HG02759 (cell line): Measurements from ENCODE around the gene COPS7B.
"Not testable (repeated sequence)": the region's sequence is repeated elsewhere in the genome, so short reads cannot be mapped to it uniquely, and the experiment has no call there.

Experiments
- ATAC-seq: cut with Tn5 transposase; IDR thresholded peaks from one replicate; pipeline ENCODE4 v1.9.1; 2021; ENCODE audit warnings: mild to moderate bottlenecking, moderate library complexity; ENCODE audit not compliant: unreplicated experiment

Gene COPS7B

DNA sequence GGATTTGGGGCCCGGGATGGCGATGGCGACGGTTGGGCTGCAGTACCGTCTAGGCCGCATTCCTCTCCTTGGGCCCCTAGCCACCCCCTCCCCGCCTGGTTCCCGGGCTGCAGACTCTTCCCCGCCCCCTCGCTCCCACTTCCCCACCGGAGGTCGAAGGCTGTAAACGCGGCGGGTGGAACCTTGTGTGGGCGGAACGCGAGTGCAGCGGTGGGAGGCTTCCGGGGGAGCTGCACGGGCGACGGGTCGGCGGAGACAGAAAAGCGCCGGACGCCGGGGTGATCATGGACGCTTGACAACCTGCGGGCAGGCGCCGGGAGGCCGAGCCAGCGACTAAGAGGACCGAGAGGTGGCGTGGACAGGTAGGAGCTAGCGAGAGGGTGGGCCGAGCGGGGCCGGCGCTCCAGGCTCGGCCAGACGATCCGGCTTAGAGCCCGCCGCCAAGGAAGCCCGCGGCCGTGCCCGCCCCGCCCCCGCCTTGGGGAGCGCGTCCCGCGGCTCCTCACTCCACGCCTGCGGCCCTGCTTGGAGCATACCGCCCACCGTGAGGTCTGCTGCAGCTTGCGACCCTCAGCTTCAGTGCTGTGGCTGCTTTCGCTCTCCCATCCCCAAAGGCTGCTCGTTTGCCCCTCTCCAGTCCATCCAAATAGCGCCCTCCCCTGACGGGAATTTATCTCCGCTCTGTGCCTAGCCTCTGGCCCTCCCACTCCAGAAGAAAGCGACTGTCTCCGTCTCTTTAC is at the start of gene COPS7B:
Gene COPS7B, plus strand, starts transcription at position 269 of the 740 bp plus-strand sequence. CDS start 2,126 bp downstream, outside the sequence.
- ATAC-seq: peak; percentile 68

DNA sequence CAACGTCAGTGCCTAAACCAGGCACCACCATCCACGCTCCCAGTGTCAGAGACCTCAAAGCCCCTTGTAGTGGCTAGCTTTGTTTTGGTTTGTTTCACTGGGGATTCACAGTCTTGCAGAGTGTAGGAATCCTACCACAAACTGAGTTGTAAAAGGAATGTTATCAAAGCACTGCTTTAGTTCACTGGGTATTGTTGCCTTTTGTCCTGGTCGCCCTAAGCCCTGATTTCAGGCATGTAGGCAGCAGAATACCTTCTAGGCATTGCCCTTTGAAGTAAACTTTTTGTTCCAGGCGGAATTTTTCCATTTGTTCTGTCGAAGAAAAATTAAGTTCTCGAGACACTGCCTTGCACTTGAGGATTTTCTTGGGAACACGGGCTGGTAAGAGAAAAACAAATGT is 48.5 kb upstream of the COPS7B start:
- ATAC-seq: no peak

DNA sequence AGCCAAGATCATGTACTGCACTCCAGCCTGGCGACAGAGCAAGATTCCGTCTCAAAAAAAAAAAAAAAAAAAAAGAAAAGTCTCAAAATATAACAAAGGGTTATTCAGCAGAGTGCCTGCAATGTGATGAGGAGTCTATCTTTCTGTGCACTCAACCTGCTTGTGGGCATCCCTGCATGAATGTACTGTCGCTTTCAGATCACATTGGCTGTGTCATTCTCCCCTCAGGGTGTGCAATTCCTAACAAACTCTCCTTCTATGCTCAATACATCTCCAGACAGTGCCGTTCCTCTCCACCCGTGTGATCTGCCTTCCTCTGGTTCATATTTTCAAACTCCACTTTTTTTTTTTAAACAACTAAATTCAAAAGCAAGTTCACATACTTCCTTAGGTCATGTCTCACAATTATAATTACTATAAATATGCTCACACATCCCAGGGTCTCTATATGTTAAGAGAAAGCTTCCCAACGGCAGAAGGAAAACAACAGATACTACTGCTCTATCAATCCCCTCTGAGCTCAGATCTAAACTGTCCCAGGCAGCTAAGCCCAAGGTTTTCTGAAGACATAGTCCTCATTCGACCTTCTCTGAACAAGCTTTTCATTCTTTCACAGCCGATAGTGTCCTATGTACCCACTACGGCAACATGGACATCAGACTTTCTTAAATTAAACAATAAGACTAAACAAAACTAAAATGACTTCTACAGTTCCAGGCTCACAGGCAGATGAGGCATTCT is 42.7 kb upstream of the COPS7B start:
- no peak for ATAC-seq

DNA sequence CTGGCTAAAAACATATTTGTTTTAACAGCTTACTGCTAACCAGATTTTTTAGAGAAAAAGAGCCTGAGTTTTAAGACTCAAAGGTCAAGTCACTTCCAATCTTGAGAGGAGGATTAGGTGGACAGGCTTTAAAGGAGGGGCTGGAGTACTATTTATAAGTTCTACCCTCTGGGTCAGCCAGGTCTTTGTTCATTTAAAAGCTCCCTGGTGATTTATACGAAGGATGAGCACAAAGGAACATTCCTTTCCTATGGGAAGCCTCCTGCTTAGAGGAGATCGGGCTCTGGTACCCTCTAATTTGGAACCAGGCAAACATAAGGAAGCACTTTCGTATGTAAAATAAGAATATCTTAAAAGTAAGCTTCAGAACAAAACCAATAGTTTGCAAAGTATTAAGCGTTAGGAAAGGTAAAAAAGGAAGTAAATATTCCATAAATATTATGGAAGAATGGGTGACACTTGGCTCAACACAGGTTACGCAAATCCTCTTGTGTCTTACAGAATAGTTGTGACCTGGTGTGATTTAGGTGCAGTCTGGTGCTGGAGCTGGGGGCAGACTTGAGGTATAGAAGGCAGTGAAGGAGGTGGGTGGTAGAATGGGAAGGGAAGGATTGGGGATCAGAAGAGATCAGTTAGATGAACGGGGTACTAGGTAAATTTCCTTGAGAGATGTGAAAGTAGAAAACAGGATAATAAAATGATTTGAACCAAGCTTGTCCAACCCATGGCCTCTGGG is 40.8 kb upstream of the COPS7B start:
- no peak for ATAC-seq

DNA sequence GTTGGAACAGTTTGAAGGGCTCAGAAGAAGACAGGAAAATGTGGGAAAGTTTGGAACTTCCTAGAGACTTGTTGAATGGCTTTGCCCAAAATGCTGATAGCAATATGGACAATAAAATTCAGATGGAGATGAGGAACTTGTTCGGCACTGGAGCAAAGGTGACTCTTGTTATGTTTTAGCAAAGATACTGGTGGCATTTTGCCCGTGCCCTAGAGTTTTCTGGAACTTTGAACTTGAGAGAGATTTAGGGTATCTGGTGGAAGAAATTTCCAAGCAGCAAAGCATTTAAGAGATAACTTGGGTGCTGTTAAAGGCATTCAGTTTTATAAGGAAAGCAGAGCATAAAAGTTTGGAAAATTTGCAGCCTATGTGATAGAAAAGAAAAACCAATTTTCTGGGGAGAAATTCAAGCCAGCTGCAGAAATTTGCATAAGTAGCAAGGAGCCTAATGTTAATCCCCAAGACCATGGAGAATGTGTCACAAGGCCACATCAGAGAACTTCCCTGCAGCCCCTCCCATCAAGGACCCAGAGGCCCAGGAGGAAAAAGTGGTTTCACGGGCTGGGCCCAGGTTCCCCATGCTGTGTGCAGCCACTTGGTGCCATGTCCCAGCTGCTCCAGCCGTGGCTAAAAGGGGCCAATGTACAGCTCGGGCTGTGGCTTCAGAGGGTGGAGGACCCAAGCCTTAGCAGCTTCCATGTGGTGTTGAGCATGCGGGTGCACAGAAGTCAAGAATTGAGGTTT is 37.9 kb upstream of the COPS7B start:
- ATAC-seq: not testable (repeated sequence)

DNA sequence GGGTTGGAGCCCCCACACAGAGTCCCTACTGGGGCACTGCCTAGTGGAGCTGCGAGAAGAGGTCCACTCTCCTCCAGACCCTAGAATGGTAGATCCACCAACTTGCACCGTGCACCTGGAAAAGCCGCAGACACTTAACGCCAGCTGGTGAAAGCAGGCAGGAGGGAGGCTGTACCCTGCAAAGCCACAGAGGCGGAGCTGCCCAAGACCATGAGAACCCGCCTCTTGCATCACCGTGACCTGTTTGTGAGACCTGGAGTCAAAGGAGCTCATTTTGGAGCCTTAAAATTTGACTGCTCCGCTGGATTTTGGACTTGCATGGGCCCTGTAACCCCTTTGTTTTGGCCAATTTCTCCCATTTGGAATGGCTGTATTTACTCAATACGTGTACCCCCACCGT is 37.2 kb upstream of the COPS7B start:
- not testable (repeated sequence) for ATAC-seq

DNA sequence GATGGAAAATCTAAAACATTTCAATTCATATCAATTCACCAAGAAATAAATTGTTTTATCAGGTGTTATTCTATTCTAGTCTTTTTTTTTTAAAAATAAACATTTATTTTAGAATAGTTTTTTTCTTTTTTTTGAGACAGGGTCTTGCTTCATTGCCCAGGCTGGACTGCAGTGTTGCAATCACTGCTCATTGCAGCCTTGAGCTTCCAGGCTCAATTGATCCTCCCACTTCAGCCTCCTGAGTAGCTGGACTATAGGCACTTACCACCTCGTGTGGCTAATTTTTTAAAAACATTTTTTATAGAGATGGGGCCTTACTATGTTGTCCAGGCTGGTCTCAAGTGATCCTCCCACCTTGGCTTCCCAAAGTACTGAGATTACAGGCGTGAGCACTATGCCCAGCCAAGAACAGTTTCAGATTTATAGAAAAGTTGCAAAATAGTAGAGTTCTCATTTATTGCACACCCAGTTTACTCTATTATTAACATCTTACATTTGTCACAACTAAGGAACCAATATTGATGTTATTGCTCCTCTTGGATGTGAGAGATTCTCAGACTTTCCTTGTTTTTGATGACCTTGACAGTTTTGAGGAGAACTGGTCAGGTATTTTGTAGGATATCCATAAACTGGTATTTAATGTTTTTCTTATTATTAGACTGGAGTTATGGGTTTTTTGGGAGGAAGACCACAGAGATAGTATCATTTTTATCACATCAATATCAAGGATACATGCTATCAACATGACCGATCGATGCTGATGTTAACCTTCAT is 35.0 kb upstream of the COPS7B start:
- no peak for ATAC-seq

DNA sequence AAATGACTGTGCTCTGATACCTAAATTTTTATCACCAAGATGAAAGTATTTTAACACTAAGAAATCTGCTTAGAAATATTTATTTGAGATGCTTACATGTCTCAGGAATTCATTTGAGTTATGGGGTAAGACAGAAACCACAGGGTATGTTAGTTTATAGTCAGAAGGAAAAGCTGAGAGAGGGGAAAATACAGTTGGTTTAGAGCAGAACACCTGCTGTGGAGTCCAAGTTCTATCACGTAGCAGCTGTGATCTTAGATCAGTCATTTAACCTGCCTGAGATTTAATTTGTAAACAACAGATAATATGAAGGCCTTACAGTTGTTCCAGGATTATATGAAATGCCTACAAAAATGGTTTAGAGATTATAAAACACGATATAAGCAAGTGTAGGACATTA is 34.2 kb upstream of the COPS7B start:
- no peak for ATAC-seq

DNA sequence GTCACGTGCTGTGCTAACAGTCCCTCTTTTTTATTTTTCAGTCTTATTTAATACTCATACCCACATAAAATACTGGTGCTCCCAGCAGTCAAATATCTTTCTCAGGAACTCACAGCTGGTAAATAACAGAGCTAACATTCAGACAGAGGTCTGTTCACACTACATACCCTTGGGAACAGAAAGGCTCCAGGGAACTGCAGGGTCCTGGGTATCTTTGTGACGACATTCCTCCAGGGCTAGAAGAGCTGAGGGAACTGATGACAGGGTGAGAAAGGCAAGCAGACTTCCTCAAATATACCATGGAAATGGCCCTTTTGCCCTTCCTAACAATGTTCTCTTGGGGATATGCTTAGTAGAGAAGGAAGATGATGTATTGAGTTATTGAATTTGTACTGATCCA is 24.5 kb upstream of the COPS7B start:
- no peak for ATAC-seq

DNA sequence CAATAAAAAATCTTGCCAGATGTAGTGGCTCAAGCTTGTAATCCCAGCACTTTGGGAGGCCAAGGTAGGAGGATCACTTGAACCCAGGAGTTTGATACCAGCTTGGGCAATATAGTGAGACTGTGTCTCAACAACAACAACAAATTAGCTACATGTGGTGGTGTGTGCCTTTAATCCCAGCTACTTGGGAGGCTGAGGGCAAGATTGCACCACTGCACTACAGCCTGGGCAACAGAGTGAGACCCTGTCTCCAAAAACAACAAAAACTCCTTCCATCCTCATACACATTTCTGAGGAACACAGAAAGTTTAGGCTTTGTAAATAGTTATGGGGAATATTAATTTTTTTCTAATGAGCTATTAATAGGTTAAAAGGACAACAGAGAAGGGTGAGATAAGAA is 22.1 kb upstream of the COPS7B start:
- no peak for ATAC-seq

DNA sequence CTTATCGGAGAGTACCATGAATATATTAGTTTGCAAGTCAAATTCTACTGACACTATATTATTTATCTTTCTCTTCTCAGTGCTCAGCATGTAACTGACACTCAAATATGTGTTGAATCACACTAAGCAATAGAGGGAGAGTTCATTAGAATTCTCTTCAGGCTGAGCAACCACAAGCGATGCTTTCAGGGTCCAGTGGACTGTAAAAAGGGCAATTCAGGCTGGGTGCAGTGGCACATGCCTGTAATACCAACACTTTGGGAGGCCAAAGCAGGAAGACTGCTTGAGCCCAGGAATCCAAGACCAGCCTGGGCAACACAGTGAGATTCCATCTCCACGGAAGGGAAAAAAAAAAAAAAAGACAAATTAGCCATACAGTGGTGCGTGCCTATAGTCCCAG is 21.5 kb upstream of the COPS7B start:
- ATAC-seq: no peak

DNA sequence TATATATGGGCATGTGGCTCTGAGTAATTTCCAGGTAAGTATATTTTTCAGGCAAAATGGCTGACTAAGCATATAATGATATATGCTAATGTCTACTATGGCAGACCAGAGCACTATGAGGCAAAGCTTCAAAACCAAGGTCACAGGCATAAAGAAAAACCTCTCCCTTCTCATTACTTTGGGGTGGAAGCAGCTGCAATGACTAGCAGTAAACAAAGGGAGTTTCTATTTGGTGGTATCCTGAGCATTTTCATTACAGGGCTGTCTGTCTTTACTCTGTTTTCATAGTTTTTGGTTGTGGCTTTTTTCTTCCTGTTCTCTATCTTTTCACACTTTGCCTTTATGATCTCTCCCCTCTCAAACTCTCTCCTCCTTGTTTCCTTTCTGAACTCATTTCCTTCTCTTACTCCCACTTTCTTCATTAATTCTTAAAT is 20.7 kb upstream of the COPS7B start:
- no peak for ATAC-seq

DNA sequence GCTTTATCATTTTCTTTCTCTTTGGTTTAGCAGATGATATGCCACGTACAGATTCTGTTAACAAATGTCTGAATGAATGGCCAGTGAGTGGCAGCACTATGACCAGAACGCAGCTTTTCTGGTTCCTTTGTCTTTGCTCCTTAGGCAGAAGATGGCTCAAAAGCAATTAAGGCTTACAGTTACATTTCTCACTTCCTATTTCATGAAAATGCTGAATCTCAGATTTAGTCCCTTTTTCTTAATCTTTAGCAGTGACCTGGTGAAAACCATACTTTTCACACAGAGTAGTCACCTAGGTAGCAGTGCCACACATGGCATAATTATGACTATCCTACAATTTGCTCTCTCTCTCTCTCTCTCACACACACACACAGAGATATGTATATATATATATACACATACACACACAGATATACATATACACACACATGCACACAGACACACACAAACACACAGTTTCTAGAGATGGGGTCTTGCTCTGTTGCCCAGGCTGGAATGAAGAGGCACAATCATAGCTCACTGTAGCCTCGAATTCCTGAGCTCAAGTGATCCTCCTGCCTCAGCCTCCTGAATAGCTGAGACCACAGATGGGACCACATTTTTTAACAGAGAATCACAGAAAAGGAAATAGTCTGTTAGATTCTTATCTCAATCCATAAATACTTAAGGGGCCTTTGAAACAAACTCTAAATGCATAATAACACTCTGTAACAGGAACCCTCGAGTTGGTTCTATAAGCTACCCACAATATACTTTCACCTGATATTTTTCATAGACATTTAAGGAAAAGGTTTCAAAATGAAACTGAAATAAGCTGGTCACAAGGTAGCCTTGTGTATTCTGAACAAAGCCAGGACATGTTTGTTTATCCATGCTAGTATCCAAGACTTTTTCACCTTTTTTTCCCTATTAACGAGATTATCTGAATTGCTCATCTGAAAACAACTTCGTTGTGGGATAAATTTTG is 16.8 kb upstream of the COPS7B start:
- no peak for ATAC-seq

DNA sequence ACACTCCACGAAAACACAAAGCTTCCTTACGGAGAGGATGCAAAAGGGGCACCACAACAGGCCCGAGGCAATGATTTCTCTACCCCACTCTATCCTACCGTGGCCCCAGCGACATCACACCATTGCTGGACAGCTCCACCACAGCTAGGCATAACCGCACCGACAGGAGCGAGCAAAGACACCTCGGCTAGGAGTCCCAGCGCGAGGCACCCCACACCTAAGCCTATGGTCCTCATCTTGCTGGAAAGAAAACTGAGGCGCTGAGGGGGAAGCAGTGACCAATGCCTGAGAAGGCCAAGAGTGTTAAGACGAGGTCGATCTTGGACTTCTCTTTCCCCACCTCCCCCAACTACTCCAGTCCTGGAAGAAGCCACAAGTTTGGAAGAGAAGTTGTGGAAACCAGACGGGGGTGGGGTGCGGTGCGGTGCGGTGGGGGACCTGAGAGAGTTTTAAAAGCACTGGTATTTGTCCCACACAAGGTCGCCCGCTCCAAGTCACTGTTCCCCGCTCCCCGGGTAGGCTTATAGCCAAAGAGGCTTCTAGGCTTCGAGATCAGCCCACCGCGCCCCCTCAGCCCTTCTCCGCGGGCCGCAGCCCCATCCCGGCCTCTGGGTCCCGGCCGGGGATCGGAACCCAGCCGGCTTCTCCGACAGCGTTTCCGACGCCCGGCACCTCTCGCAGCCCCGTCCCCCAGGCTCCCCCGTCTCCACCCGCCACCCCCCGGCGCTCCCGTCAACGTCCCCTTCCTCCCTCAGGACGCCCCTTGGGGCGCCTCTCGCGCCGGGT is 5.9 kb upstream of the COPS7B start:
- ATAC-seq: no peak

DNA sequence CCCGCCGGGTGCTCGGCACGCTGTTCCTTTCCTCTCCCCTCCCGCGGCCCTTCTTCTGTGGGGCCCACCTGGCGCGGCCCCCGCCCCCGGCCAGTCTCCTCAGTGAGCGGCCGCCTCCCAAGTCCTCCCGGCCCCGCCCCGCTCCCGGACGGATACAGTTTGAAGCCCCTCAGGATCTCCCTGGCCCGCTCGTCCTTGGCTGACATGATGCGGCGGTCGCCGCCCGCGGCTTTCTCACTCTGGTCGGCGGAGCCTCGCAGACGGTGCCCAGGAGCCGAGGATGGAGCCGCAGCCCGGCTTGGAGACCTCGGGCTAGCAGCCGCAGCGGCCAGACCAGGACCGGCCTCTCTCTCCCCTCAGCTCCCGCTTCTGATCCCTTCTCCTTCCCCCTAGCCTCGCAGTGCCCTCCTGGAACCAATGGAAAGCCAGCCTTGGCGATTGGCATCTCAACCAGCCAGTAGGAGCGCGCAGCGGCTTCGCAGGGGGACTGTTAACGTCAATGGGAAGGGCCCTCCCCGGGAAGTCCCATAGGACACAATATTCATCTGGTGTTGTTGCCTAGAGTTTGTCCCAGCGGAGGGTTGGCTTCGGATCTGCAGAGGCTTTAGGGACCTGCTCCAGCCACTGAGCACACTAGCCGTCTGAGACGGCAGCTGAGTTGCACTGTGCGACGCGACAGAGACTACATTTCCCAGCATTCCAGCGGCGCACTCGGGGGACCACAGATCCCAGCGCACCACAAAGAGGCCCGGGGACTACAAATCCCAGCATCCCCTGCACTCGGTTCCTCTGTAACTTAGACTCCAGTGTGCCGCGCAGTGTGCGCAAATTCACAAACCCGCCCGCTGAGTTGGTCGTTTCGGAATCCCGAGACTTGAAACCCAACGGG is 5.1 kb upstream of the COPS7B start, which contains the start of gene PDE6D:
Gene PDE6D, minus strand, starts transcription at position 374 of the 889 bp plus-strand sequence. Its CDS starts 168 bp downstream, at position 206.
- ATAC-seq: peak; percentile 91

DNA sequence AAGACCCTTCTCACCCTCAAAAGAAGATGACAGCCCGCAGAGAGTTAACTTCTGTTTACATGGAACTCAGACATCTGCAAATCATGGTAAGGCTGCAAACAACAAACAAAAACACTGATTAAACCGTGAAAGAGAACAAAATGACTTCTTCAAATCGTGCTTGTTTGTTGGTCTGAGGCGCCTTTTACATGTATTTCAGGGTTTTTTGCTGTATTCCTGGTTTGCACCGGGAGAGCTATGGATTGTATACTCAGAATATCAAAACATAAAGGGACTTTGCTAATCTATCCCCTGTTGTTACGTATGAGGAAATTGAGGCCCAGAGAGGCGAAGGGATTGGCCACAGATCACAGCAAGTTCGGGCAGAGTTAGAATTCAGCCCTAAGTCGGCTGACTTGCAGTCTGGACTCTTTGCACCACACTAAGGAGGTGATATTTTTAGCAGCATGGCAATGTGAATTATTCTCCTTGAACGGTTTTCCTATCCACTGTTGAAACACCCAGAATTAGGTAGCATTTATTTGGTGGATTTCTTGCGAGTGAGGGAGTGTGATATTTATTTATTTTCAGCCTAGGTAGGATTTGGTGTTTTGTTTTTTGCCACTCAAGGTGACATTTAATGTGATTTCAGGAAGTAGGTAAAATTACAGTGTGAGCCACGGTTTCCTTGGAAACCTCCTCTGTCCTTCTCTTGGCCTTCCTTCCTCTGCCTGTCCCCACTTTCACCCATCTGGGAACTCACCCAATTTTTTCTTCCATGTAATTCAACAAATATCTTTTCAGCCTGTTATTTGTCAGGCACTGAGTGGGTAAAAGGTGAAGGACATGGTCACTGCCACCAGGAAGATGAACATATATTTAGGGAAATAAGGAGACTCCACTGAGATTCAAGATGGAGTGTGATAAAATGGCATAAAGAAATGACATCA is 4.2 kb upstream of the COPS7B start:
- no peak for ATAC-seq
